ENCODE data around the gene AADACL3. TPM values are rescaled to one million over a fixed set of nuclear protein-coding genes. Genes with fewer than 3 reads are reported as not detected.

The AADACL3 gene
- total and polyA plus RNA-seq, 2 donors (not counting 3 experiments of a cell fraction or from before 2014, with no cell fraction given), result not detected

GRCh38 chr1:12761781-12762180 lies 45.9 kb downstream of the AADACL3 start:
- Histone ChIP-seq H3K79me2 (ENCODE audit: control insufficient read depth, insufficient read depth, low read length) (no peaks in the 10 kb centered on the region), H3K4me2 (ENCODE audit: insufficient read depth, low read length) (no peak overlapping the region), H2AFZ (ENCODE audit: low read depth, low read length) (no peak overlapping the region), H4K20me1 (replicated peaks; ENCODE audit: control insufficient read depth, extremely low read depth, insufficient read depth, low read length) (no peaks in the 10 kb centered on the region), H3K27me3 (ENCODE audit: control insufficient read depth in 2 of 2, insufficient read depth in 2 of 2, low read length in 2 of 2) (no peaks in the 10 kb centered on the region), H3K9me3 (replicated peaks; ENCODE audit: control insufficient read depth, insufficient read depth, low read length) (no peaks in the 10 kb centered on the region), H3K4me1 (ENCODE audit: control insufficient read depth, extremely low read depth, insufficient read depth, low read length) (no peaks in the 10 kb centered on the region), H3K9me1 (replicated peaks; ENCODE audit: control insufficient read depth, extremely low read depth, insufficient read depth, low read length) (no peaks in the 10 kb centered on the region), H3K36me3 (ENCODE audit: control insufficient read depth in 2 of 2, extremely low read depth in 1 of 2, insufficient read depth in 2 of 2, low read length in 2 of 2) (no peaks in the 10 kb centered on the region), H3K27ac (ENCODE audit: insufficient read depth, low read depth, low read length) (no peak overlapping the region), H3K9ac (replicated peaks; ENCODE audit: extremely low read depth, insufficient read depth, low read length) (no peak overlapping the region), H3K4me3 (replicated peaks in 1 of 3; ENCODE audit: insufficient read depth in 1 of 3, low read depth in 1 of 3, low read length in 3 of 3) (no peak overlapping the region)
- CTCF ChIA-PET, result no interaction called here
- TF ChIP-seq GATA2 (IDR thresholded peaks at IDR 0.05; ENCODE audit: insufficient read depth, insufficient read length, low read depth, low read length) (no peak), FOS (IDR thresholded peaks at IDR 0.05; ENCODE audit: borderline replicate concordance, insufficient read depth, low read length) (no peak), EZH2 (IDR thresholded peaks at IDR 0.05; ENCODE audit: borderline replicate concordance, low read depth, low read length, severe bottlenecking) (no peak), JUN (IDR thresholded peaks at IDR 0.05; ENCODE audit: borderline replicate concordance, insufficient read depth, insufficient read length, low read depth) (no peak), POLR2AphosphoS5 (IDR thresholded peaks at IDR 0.05; ENCODE audit: insufficient read depth, low read depth, low read length) (no peak), MYC (IDR thresholded peaks at IDR 0.05; ENCODE audit: low read depth, low read length) (no peak), MAX (IDR thresholded peaks at IDR 0.05; ENCODE audit: insufficient read depth, insufficient read length) (no peak), POLR2A (IDR thresholded peaks at IDR 0.05; ENCODE audit: low read depth, low read length) (no peak), CTCF (IDR thresholded peaks at IDR 0.05; ENCODE audit: extremely low read depth in 1 of 2, insufficient read depth in 1 of 2, low read depth in 1 of 2, low read length in 2 of 2) (no peak)
- FAIRE-seq, result no peak
- dilution Hi-C loops (cut with MboI; ENCODE audit: extremely low pct_ligation_motif_present, low sequenced_read_pairs) (no loop called here), intact Hi-C loops (cut with micrococcal nuclease) (no loop called here)
- POLR2A ChIA-PET, result no interaction called here
- no peak for DNase-seq (ENCODE audit: low read depth, low spot score)
- no TSS peak for BruUV-seq (replicated peaks)
